Cerebellar cortex (tissue), 1 donor: ENCODE results near the gene FCRL1.

Source experiments
- DNase-seq: peaks from one replicate; pipeline ENCODE4 v3.0.0-alpha.2; 2015; ENCODE audit warnings: low spot score

FCRL1 gene

DNA sequence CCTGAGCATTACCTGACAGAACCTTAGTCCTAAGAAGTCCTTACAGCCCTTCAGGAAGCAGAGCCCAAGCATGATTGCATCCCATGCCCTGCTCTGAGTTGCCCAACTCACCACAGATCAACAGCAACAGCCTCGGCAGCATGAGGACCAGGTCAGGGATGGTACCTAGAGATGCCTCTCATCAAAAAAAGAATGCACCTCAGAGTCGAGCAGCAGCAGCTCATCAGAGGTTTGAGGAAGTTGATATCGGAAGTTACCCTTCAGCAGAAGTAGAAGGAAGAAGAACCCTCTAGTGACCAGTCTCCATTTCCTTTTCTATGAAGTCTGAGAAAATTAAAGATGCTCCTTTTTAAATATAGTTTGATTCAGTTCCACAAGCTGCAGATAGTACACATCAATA lies at the start of gene FCRL1:
FCRL1 (minus strand) TSS at position 225 of the 400 bp plus-strand sequence; CDS start at position 142, 83 bp downstream.
- no peak for DNase-seq

- DNase-seq = no peak
These were observed 48.7 kb upstream of the FCRL1 start for GRCh38 chr1:157868654-157869053.

- DNase-seq = no peak
These were observed 42.5 kb upstream of the FCRL1 start for GRCh38 chr1:157862114-157863070.

GRCh38 chr1:157856538-157856937 lies 36.6 kb upstream of the FCRL1 start:
- no peak for DNase-seq

DNA sequence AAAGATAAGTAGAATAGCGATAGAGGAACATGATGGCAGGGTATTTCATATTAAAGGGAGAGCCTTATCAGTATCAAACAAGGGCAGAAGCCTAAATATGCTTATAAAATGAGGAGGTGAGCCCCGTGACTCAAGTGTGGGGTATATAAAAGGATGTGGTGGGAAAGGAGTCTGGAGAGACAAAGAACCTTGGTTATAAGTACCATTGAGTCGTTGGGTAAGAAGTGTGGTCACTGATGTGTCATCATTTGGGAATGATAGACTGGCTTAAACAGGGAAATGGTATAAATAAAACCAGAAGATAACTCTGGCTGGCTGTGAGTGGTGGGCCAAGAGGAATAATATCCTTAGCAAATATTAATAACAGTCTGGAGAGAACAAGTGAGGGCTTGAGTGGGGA lies 32.6 kb upstream of the FCRL1 start:
- DNase-seq = no peak

GRCh38 chr1:157849229-157849875 lies 29.4 kb upstream of the FCRL1 start:
- DNase-seq = no peak

DNA sequence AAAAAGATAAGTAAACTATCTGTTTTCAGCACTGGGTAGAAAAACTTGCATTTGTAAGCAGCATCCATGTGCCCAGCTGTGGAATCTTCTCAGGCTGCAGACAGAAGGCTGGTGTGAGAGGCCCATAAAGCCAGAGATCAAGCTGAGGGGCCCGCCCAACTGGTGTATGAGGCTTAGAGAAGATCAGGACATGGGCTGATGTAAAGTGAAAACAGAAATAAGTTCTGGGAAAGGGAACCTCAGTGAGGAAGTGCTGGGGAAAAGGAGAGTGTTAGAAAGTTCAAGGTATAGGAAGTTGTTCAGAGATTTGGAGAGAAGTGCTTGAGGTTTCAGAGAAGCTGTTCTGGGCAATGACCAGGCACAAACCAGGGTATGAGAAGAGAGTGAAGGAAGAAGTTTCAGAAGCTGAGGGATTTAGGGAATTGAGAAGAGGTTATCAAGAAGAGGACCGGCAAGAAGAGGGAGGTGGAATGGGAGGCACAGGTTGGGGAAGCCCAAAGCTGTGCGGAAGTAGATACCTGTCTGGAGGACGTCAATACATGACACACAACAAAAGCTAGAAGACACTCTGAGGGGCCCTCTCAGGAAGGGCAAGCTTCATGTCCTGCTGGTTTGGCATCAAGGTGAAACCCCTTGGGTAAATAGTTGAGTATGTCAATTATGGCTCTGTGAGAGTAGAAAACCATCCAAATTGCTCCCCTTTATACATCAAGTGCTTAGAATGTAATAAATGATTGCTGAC lies 24.3 kb upstream of the FCRL1 start:
- no peak for DNase-seq

DNA sequence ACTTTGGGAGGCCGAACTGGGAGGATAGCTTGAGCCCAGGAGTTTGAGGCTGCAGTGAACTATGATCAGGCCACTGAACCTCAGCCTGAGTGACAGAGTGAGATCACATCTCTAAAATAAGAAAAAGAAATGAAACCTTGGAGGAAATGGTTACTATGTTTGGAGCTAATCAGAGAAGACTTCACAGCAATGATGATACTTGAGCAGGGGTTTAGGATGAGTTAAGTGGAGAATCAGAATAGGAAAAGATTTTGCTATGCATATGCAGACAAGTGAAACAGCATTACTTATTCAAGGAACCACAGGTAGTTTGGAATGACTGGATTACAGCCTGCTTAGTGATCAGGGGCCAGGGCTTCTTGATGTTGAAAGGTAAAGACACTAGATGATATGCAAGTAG lies 23.0 kb upstream of the FCRL1 start:
- no peak for DNase-seq

DNA sequence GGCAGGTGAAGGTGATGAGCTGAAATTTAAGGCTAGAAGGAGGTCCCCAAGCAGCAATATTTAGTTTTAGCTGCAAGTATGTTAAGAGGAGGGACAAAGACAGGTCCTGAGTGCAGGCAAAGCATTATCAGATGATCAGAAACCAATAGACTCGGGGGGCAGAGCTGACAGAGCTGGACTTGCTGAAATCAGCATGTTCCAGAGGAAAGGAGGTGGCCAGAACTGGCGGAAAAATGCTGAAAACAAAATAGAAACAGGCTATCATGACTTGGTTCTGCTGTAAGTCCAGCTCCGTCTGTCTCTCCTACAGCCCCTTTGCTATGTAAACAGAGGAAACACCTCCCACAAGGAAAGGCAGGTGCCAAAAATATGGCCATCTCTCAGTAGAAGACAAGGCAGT lies 21.8 kb upstream of the FCRL1 start, which contains the start of gene CD5L:
CD5L (minus strand) TSS at position 101 of the 400 bp plus-strand sequence. CDS start 107 bp downstream, outside the sequence.
- no peak for DNase-seq

GRCh38 chr1:157838966-157839365 lies 19.0 kb upstream of the FCRL1 start:
- no peak for DNase-seq

GRCh38 chr1:157834430-157834829 lies 14.5 kb upstream of the FCRL1 start:
- no peak for DNase-seq

DNA sequence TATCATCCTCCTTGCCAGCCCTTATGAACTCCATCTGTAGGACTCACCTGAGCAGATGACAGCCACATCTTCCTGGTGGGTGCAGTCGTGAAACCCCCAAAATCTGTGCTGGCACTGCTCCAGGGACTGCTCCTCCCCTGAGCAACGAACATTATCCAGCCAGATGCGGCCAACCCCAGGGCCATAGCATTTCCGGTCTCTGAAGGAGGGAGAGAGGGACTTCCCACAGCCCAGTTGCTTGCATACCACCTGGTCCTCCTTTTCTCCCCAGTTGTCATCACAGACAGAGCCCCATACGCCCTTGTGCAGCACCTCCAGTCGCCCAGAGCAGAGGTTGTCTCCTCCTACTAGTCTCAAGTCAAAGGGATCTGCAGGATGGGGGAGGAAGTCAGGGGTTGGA lies 13.2 kb upstream of the FCRL1 start:
- no peak for DNase-seq

DNA sequence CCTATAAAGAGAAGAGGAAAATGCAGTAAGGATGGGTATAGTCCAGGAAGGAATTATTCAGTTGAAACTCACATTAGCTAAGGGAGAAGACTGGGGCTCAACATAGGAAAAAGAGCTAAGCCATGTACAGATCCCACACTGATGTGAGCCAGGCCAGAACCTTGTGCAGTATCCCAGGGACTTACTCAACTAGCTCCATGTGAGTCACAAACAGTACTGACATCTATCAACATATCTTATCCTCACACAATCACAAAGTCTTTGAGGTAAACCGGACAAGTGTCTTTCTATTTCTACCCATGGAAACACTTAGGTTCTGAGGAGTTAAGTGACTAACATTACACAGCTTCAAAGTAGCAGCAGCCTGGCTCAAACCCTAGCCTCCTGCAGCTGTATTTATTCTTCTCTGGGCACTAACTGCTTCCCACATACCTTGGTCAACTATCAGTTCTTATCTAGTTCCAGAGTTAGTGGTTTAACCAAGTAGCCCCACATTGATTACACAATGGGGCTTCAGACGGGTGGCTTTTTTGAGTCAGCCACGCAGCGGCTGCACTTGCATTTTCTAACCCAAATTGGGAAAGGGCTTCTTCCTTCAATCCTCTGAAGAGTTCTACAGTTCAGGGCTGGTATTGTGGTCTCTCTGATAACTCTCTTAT lies 12.2 kb upstream of the FCRL1 start:
- DNase-seq = no peak

DNA sequence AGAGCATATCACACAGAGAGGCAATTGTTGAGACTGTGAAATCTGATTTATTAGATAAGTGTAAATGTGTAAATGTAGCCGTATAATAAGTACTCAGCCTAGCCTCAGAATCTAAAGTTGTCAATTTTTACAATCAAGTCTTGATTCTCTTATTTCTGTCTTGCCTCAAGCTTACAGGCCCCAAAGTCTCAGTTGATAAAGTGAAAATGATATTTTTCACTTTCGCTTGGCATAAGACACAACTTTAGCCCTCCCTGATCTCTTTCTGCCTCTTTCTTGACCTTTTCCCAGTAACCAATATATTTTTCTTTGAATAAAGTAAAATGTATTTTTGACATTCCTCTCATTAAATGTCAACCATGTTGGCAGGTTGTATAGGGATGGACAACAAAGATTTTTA lies 11.0 kb upstream of the FCRL1 start:
- DNase-seq = no peak

- DNase-seq = no peak
These were observed 9.8 kb upstream of the FCRL1 start for GRCh38 chr1:157829711-157830110.

- no peak for DNase-seq
These were observed 9.3 kb upstream of the FCRL1 start for GRCh38 chr1:157829210-157829609.

DNA sequence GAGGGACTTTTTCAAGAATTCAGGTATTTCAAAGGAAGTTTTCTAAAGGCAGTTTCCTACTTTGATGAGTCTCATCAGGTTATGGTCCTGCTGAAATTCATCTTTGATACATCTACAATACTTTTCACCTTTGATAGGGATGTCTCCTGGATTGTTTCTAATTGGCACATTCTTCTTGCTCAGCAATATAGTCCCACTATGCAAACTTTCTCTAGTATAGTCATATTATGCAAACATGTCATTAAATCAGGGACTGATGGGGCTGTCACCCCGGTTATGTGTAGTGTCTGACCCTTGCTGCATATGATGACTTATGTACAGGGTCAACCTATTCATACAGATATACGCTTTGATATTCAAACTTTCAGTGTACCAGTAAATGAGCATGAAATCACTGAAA lies 379 bp upstream of the FCRL1 start:
- no peak for DNase-seq

DNA sequence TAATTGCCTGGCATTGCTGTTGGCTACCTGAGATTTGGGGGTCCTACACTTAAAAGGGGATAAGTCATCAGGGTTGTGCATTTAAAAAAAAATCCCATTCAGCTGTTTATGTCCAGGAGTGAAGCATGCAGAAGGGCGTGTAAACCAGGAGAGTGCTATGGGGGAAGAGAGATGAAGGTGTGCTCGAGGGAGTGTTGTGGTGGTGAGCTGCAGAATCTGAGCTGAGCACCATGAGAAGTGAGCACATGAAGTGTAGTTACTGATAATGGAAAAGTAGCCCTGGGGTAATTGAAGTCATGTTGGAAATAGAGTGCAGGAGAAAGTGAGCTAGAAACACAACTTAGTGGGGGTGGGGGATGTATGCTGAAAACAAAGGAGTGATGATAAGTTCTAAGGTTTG lies 705 bp downstream of the FCRL1 start:
- DNase-seq = no peak

DNA sequence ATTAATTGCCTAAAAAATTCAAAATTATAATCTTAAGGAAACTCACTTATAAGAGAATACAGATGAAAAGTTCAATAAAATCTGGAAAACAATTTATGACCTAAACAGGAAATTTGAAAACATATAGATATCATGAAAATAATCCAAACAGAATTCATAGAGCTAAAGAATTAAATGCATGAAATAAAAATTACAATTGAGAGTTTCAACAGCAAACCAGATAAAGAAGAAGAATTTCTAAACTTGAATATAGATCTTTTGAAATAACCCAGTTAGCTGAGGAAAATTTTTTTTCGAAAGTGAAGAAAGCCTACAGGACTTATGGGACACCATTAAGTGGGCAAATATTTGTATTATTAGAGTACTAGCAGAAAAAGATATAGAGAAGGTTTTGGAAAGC lies 6.7 kb downstream of the FCRL1 start:
- no peak for DNase-seq

GRCh38 chr1:157806431-157807149 lies 13.3 kb downstream of the FCRL1 start:
- DNase-seq = no peak

GRCh38 chr1:157803851-157804250 lies 16.1 kb downstream of the FCRL1 start:
- DNase-seq = no peak
